Tibial nerve (tissue), 4 donors: Measurements from ENCODE around the gene CDC42EP5.

Experiments used
- CTCF ChIP-seq, 5 experiments: fragments of 200-600 bp in 3 of 5; fragments of 450-650 bp in 2 of 5; sonication (generic) in 3 of 5; IDR thresholded peaks; one replicate each; pipeline ENCODE4 v1.5.1; 2016 to 2019; ENCODE audit warnings: antibody characterized with exemption in 5 of 5, mild to moderate bottlenecking in 3 of 5, moderate library complexity in 2 of 5
- EP300 ChIP-seq, 2 donors: sonication (generic); formaldehyde crosslinking; IDR thresholded peaks; one replicate each; pipeline ENCODE4 v1.6.1; 2017; ENCODE audit warnings: antibody characterized with exemption in 2 of 2, mild to moderate bottlenecking in 1 of 2
- POLR2A ChIP-seq, 2 donors: fragments of 450-650 bp; IDR thresholded peaks; one replicate each; pipeline ENCODE4 v1.6.1; 2017; ENCODE audit warnings: antibody characterized with exemption in 2 of 2, mild to moderate bottlenecking in 2 of 2, moderate library complexity in 2 of 2

- no peak for TF ChIP-seq POLR2A (IDR thresholded peaks at IDR 0.05)
- no peak for TF ChIP-seq EP300 (IDR thresholded peaks at IDR 0.05)
- TF ChIP-seq CTCF (IDR thresholded peaks at IDR 0.05): no peak
These were observed 38.3 kb downstream of the CDC42EP5 start for GRCh38 chr19:54434873-54435214.
